HL-60 (cell line): Measurements from ENCODE around the gene FZD4.

Experiments used
- POLR2AphosphoS5 ChIP-seq: IDR thresholded peaks from 2 replicates; pipeline ENCODE4 v1.6.1; 2012; ENCODE audit warnings: low read depth
- SPI1 ChIP-seq: IDR thresholded peaks from 2 replicates; pipeline ENCODE4 v1.6.1; 2012; ENCODE audit warnings: low read depth, mild to moderate bottlenecking, borderline replicate concordance
- TF ChIP-seq, protein P1 (sequence below): IDR thresholded peaks from one replicate; pipeline ENCODE4 v1.5.1; 2011; ENCODE audit warnings: low read length, control low read depth, inconsistent platforms; ENCODE audit not compliant: insufficient read depth

DNA sequence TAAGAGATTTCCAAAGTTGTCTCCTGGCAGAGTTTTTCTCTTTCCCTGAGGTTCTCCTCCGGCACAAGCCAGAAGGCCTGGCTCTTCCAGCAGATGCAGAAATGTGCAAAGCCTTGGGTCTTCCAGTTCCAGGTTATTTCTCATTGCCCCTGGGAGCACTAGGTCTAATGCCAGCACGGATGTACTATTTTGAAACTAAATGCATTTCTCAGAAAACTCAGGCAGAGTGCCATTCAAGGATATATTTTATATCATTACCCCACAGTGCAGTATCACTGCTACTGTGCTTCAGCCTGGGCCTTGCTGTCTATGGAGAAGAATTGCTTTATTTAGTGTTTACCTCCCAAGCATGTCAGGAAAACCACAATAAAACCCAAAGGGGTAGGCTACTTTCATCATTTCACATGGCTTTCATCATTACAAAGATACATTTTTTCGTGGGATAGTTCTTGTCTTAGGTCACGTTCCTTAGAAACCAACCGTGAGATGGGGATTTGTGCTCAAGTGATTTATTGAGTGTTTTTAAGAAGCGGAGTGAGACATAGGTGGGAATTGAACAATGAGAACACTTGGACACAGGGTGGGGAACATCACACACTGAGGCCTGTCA is 22.4 kb upstream of the FZD4 start:
- TF ChIP-seq, protein P1, sequence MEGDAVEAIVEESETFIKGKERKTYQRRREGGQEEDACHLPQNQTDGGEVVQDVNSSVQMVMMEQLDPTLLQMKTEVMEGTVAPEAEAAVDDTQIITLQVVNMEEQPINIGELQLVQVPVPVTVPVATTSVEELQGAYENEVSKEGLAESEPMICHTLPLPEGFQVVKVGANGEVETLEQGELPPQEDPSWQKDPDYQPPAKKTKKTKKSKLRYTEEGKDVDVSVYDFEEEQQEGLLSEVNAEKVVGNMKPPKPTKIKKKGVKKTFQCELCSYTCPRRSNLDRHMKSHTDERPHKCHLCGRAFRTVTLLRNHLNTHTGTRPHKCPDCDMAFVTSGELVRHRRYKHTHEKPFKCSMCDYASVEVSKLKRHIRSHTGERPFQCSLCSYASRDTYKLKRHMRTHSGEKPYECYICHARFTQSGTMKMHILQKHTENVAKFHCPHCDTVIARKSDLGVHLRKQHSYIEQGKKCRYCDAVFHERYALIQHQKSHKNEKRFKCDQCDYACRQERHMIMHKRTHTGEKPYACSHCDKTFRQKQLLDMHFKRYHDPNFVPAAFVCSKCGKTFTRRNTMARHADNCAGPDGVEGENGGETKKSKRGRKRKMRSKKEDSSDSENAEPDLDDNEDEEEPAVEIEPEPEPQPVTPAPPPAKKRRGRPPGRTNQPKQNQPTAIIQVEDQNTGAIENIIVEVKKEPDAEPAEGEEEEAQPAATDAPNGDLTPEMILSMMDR = no peak
- TF ChIP-seq POLR2AphosphoS5 = no peak
- no peak for TF ChIP-seq SPI1
